ENCODE data around the gene DLGAP4. TPM values are rescaled to one million over a fixed set of nuclear protein-coding genes. Genes with fewer than 3 reads are reported as not detected.

DLGAP4 gene
- total RNA-seq, 1 experiment from 2014 or later, result 19.2 TPM

DNA sequence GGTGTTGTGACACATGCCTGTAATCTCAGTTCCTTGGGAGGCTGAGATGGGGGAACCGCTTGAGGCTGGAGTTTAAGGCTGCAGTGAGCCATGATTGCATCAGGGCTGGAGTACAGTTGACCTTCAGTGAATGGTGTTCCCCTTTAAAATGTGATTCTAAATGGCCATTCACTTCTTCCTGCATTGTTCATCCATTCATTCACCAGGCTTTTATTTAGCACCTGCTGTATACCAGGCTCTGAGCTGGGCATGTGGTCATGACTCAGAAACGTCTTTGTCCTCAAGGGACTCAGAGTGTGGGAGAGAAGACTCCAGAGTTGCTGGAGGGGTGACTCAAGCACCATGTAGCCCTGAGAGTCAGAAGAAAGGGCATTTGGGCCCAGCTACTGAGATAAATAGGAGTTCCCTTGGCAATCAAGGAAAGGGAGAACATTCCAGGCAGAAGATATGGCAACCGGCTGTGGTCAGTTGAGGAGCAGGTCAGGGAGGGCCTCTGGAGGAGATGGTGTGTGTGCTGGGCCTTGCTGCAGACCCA is 101.1 kb downstream of the DLGAP4 start:
- no peak for DNase-seq (ENCODE audit: low read depth in 1 of 2, low spot score in 2 of 2)
- Histone ChIP-seq H3K4me3 (no peak overlapping the region), H3K36me3 (no peaks in the 10 kb centered on the region), H3K9me3 (replicated peaks) (no peaks in the 10 kb centered on the region), H3K27me3 (replicated peaks) (peaks cover 18% of the 10 kb centered on the region), H3K4me1 (replicated peaks) (no peaks in the 10 kb centered on the region), H3K27ac (no peak overlapping the region)

DNA sequence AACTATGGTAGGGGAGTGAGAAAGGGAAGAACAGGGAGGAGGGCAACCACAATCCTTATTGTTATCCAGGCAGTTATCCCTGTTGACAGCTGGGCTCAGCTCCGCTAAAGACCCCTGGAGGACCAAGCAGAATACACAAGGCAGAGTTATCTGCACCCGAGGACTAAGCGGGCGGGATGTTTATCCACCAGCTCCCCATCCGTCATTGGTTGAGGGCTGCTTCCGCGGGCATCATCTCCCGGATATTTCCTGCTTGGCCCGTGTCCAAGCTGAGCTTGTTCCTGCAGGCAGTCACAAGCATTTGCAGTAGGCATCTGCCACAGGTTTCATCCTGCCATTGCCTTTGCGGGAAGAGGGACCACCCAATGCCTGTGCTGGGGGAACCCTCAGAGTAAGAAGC is 102.1 kb downstream of the DLGAP4 start:
- DNase-seq (ENCODE audit: low read depth in 1 of 2, low spot score in 2 of 2), result no peak
- H3K36me3 ChIP-seq, result no peaks in the 10 kb centered on the region
- H3K4me1 ChIP-seq (replicated peaks), result no peaks in the 10 kb centered on the region
- H3K27ac ChIP-seq, result no peak overlapping the region
- peaks cover 13% of the 10 kb centered on the region for H3K27me3 ChIP-seq (replicated peaks)
- no peak overlapping the region for H3K4me3 ChIP-seq
- H3K9me3 ChIP-seq (replicated peaks), result no peaks in the 10 kb centered on the region

DNA sequence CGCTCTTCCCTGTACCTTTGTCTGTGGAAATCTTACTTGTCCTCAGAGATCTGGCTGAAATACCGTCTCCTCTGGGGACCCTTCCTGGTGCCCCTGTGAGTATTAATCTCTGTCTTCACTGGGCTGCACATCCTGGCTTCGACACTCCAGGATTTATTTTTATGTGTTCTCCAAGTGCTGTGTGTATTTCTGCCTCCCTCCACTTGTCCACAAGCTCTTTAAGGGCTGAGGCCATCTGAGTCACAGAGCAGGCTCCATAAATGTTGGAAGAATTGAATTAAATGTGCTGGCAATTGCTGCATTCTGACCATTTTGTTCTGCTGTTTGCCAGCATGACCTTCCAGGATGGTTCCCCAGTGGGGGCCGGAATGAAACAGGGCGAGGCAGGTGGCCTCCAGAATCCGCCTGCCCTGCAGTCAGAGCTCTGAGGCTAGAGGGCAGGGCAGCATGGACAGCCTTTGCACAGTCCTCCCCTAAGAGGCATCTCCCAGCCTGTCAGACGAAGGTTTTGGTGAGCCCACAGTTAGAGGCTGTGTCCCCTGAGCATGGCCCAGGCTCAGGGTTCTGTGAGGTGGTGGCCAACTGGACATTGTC is 105.8 kb downstream of the DLGAP4 start:
- H3K27ac ChIP-seq, result no peak overlapping the region
- H3K4me1 ChIP-seq (replicated peaks), result no peaks in the 10 kb centered on the region
- H3K9me3 ChIP-seq (replicated peaks), result no peaks in the 10 kb centered on the region
- H3K4me3 ChIP-seq, result no peak overlapping the region
- peaks cover 20% of the 10 kb centered on the region for H3K27me3 ChIP-seq (replicated peaks)
- no peaks in the 10 kb centered on the region for H3K36me3 ChIP-seq
- no peak for DNase-seq (ENCODE audit: low read depth in 1 of 2, low spot score in 2 of 2)

GRCh38 chr20:36415475-36416002 is 109.4 kb downstream of the DLGAP4 start:
- no peak for DNase-seq (ENCODE audit: low read depth in 1 of 2, low spot score in 2 of 2)
- Histone ChIP-seq H3K9me3 (replicated peaks) (peaks cover 5% of the 10 kb centered on the region; the same call in 1 of the 2 replicates), H3K27me3 (replicated peaks) (peaks cover 25% of the 10 kb centered on the region), H3K4me1 (replicated peaks) (no peaks in the 10 kb centered on the region), H3K36me3 (no peaks in the 10 kb centered on the region), H3K27ac (no peak overlapping the region), H3K4me3 (no peak overlapping the region)

DNA sequence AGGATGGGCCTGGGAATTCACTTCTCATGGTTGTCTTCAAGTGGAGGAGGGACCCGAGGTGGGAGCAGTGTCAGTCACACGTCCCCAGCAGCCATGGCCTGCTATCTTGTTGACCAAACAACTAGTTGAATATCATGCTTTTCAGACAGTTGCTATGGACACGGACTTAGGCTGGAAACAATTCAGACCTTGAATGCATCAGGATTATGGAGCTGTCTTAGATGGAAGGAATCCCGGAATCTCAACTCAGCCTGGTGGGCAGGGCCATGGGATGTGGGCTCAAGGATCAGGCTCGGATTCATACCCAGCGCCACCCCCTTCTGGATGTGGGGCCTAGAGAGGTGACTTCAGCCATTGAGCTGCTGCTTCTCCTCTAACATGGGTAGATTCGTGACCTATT is 112.6 kb downstream of the DLGAP4 start:
- H3K9me3 ChIP-seq (replicated peaks), result peaks cover 5% of the 10 kb centered on the region; the same call in 1 of the 2 replicates
- no peak overlapping the region for H3K4me3 ChIP-seq
- H3K36me3 ChIP-seq, result no peaks in the 10 kb centered on the region
- no peak overlapping the region for H3K27ac ChIP-seq
- DNase-seq (ENCODE audit: low read depth in 1 of 2, low spot score in 2 of 2), result no peak
- H3K27me3 ChIP-seq (replicated peaks), result peaks cover 25% of the 10 kb centered on the region
- H3K4me1 ChIP-seq (replicated peaks), result no peaks in the 10 kb centered on the region

- peaks cover 5% of the 10 kb centered on the region; the same call in 1 of the 2 replicates for H3K9me3 ChIP-seq (replicated peaks)
- no peaks in the 10 kb centered on the region for H3K4me1 ChIP-seq (replicated peaks)
- no peaks in the 10 kb centered on the region for H3K36me3 ChIP-seq
- H3K27ac ChIP-seq, result no peak overlapping the region
- DNase-seq (ENCODE audit: low read depth in 1 of 2, low spot score in 2 of 2), result no peak
- peaks cover 36% of the 10 kb centered on the region; the same call in 1 of the 2 replicates for H3K27me3 ChIP-seq (replicated peaks)
- H3K4me3 ChIP-seq, result no peak overlapping the region
These were observed 115.5 kb downstream of the DLGAP4 start for GRCh38 chr20:36421641-36422040.

- no peak for DNase-seq (ENCODE audit: low read depth in 1 of 2, low spot score in 2 of 2)
- Histone ChIP-seq H3K9me3 (replicated peaks) (peaks cover 3% of the 10 kb centered on the region; the same call in 1 of the 2 replicates), H3K27me3 (replicated peaks) (peaks cover 39% of the 10 kb centered on the region), H3K27ac (no peak overlapping the region), H3K4me3 (no peak overlapping the region), H3K4me1 (replicated peaks) (no peaks in the 10 kb centered on the region), H3K36me3 (no peaks in the 10 kb centered on the region)
These were observed 118.2 kb downstream of the DLGAP4 start for GRCh38 chr20:36424314-36424713.

DNA sequence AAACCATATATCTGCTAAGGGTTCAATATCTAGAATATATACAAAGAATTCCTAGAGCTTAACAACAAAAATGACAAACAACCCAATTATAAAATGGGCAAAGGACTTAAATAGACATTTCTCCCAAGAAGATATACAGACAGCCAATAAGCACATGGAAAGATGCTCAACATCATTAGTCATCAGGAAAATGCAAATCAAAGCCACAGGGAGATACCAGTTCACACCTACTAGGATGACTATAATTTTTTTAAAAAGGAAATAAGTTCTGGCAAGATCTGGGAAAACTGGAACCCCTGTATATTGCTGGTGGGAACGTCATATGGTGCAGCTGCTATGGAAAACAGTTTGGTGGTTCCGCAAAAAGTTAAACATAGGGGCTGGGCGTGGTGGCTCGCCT is 119.0 kb downstream of the DLGAP4 start:
- no peak overlapping the region for H3K4me3 ChIP-seq
- H3K9me3 ChIP-seq (replicated peaks), result no peaks in the 10 kb centered on the region
- H3K27ac ChIP-seq, result no peak overlapping the region
- H3K27me3 ChIP-seq (replicated peaks), result peaks cover 38% of the 10 kb centered on the region
- H3K4me1 ChIP-seq (replicated peaks), result no peaks in the 10 kb centered on the region
- DNase-seq (ENCODE audit: low read depth in 1 of 2, low spot score in 2 of 2), result no peak
- H3K36me3 ChIP-seq, result no peaks in the 10 kb centered on the region

- H3K9me3 ChIP-seq (replicated peaks), result no peaks in the 10 kb centered on the region
- peaks cover 5% of the 10 kb centered on the region; the same call in 1 of the 2 replicates for H3K4me1 ChIP-seq (replicated peaks)
- no peak for DNase-seq (ENCODE audit: low read depth in 1 of 2, low spot score in 2 of 2)
- H3K27me3 ChIP-seq (replicated peaks), result peaks cover 18% of the 10 kb centered on the region
- H3K27ac ChIP-seq, result no peak overlapping the region
- no peaks in the 10 kb centered on the region for H3K36me3 ChIP-seq
- no peak overlapping the region for H3K4me3 ChIP-seq
These were observed 125.5 kb downstream of the DLGAP4 start for GRCh38 chr20:36431604-36432003.

DNA sequence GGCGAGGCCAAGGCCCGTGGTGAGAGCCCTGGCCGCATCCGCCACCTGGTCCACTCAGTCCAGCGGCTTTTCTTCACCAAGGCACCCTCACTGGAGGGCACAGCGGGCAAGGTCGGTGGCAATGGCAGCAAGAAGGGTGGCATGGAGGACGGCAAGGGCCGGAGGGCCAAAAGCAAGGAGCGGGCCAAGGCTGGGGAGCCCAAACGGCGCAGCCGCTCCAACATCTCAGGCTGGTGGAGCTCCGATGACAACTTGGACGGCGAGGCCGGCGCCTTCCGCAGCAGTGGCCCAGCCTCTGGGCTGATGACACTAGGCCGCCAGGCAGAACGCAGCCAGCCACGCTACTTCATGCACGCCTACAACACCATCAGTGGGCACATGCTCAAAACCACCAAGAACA is 126.0 kb downstream of the DLGAP4 start:
- no peaks in the 10 kb centered on the region for H3K36me3 ChIP-seq
- H3K4me3 ChIP-seq, result no peak overlapping the region
- H3K27me3 ChIP-seq (replicated peaks), result peaks cover 17% of the 10 kb centered on the region
- H3K9me3 ChIP-seq (replicated peaks), result no peaks in the 10 kb centered on the region
- DNase-seq (ENCODE audit: low read depth in 1 of 2, low spot score in 2 of 2), result no peak
- H3K4me1 ChIP-seq (replicated peaks), result peaks cover 5% of the 10 kb centered on the region; the same call in 1 of the 2 replicates
- no peak overlapping the region for H3K27ac ChIP-seq

- peaks cover 10% of the 10 kb centered on the region for H3K27me3 ChIP-seq (replicated peaks)
- H3K4me3 ChIP-seq, result no peak overlapping the region
- H3K36me3 ChIP-seq, result no peaks in the 10 kb centered on the region
- no peaks in the 10 kb centered on the region for H3K9me3 ChIP-seq (replicated peaks)
- H3K4me1 ChIP-seq (replicated peaks), result peaks cover 5% of the 10 kb centered on the region; the same call in 1 of the 2 replicates
- no peak for DNase-seq (ENCODE audit: low read depth in 1 of 2, low spot score in 2 of 2)
- H3K27ac ChIP-seq, result no peak overlapping the region
These were observed 128.2 kb downstream of the DLGAP4 start for GRCh38 chr20:36434383-36434782.

- no peaks in the 10 kb centered on the region for H3K36me3 ChIP-seq
- peaks cover 10% of the 10 kb centered on the region for H3K27me3 ChIP-seq (replicated peaks)
- peaks cover 5% of the 10 kb centered on the region; the same call in 1 of the 2 replicates for H3K4me1 ChIP-seq (replicated peaks)
- DNase-seq (ENCODE audit: low read depth in 1 of 2, low spot score in 2 of 2), result no peak
- H3K4me3 ChIP-seq, result no peak overlapping the region
- no peaks in the 10 kb centered on the region for H3K9me3 ChIP-seq (replicated peaks)
- H3K27ac ChIP-seq, result no peak overlapping the region
These were observed 129.0 kb downstream of the DLGAP4 start for GRCh38 chr20:36435124-36435523.

DNA sequence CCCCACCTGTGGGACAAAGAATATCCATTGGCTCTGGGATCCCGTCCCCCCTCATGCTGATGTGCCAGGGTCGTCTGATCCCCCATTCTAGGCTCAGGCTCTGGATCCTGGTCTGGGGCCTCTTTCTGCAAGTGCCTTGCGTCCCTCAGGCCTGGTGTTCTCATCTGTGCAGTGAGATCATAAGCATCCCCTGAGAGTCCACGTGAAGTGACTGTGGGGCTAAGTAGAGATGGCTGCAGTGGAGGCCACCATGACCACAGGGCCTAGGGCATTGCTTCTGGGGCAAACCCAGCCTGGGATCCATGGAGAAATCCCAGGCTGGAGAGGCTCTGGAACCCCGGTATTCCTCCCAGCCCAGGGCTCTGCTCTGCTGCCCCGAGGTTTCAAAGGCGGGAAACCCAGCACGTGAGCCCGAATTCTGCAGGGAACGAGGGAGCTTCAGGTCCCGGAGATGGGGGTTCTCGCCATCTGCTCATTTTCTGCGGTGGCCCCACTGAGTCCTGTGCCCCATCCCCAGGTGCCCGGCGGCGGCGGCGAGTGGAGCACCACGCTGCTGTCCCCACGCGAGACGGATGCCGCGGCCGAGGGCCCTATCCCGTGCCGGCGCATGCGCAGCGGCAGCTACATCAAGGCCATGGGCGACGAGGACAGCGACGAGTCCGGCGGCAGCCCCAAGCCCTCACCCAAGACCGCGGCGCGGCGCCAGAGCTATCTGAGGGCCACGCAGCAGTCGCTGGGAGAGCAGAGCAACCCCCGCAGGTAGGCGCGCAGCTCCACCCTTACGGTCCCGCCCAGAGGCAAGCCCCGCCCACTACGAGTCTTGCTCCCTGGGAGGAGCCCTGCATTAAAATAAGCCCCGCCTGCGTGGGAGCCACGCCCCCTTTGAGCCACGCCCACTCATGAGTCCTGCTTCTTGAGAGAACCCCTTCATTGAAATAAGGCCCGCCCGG is 129.7 kb downstream of the DLGAP4 start:
- peak; percentile 36 to 74 for DNase-seq (ENCODE audit: low read depth in 1 of 2, low spot score in 2 of 2)
- H3K4me1 ChIP-seq (replicated peaks), result peaks cover 5% of the 10 kb centered on the region; the same call in 1 of the 2 replicates
- no peaks in the 10 kb centered on the region for H3K9me3 ChIP-seq (replicated peaks)
- H3K36me3 ChIP-seq, result no peaks in the 10 kb centered on the region
- H3K27me3 ChIP-seq (replicated peaks), result peaks cover 10% of the 10 kb centered on the region
- no peak overlapping the region for H3K27ac ChIP-seq
- peak overlapping the region; percentile 13; the same call in 1 of the 2 replicates for H3K4me3 ChIP-seq
